ENCODE measurements around the gene LRRC59.

Gene LRRC59

DNA sequence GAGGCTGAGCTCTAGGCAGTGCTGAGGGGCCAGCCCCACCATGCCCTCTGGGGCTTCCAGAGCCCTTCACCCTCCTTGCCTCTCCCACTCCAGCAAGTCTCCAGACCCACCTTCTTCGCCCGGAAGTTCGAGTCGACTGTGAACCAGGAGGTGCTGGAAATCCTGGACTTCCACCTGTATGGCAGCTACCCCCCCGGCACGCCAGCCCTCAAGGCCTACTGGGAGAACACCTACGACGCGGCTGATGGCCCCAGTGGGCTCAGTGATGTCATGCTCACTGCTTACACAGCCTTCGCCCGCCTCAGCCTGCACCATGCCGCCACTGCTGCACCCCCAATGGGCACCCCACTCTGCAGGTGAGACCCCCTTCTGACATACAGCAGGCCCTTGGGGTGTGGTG, 40.9 kb downstream of the LRRC59 start:
- no peak for FAIRE-seq
- no peak for DNase-seq (ENCODE audit: insufficient read length)
- TF ChIP-seq POLR2AphosphoS5 (IDR thresholded peaks at IDR 0.05; ENCODE audit: low read depth, low read length) (no peak), POLR2A (IDR thresholded peaks at IDR 0.05; ENCODE audit: low read depth, low read length) (no peak), TAF1 (IDR thresholded peaks at IDR 0.05; ENCODE audit: borderline replicate concordance, low read depth, low read length) (no peak)

DNA sequence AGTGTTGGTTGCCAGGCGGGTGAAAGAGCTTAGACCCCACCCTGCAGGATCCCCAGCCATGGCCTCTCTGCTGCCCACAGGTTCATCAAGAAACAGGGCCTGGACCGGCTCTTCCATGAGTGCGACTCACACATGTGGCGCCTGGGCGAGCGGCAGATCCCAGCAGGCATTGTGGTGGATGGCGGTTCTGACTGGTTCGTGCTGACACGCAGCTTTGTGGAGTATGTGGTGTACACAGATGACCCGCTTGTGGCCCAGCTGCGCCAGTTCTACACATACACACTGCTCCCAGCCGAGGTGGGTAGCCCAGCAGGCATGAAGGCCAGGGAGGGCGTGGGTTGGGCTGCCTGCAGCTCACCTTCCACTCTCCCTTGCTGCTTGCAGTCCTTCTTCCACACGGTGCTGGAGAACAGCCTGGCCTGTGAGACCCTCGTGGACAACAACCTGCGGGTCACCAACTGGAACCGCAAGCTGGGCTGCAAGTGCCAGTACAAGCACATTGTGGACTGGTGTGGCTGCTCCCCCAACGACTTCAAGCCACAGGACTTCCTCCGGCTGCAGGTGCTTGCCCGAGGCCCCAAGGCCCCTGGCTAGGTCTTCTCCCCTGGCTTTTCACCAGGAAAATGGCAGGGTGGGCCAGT, 41.5 kb downstream of the LRRC59 start:
- no peak for DNase-seq (ENCODE audit: insufficient read length)
- FAIRE-seq, result no peak
- TF ChIP-seq POLR2AphosphoS5 (IDR thresholded peaks at IDR 0.05; ENCODE audit: low read depth, low read length) (no peak), POLR2A (IDR thresholded peaks at IDR 0.05; ENCODE audit: low read depth, low read length) (no peak), TAF1 (IDR thresholded peaks at IDR 0.05; ENCODE audit: borderline replicate concordance, low read depth, low read length) (no peak)

DNA sequence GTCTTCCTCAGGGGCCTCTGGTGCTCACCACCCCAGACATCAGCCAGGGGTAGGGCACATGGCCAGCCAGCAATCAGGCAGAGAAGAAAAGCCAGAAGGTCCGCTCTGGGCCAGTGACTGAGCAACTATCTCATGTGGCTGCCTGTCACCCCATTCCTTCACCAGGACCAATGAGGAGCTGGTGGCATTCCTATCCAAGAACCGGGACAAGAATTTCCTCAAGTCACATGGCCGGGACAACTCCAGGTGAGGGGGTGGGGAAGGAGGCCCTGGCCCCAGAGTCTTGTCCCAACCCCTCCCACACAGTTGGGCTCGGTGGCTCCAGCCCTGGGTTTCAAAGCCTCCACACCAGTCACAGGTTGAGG, 42.0 kb downstream of the LRRC59 start:
- DNase-seq (ENCODE audit: insufficient read length) (no peak), FAIRE-seq (no peak)
- TF ChIP-seq POLR2A (IDR thresholded peaks at IDR 0.05; ENCODE audit: low read depth, low read length) (no peak), POLR2AphosphoS5 (IDR thresholded peaks at IDR 0.05; ENCODE audit: low read depth, low read length) (no peak), TAF1 (IDR thresholded peaks at IDR 0.05; ENCODE audit: borderline replicate concordance, low read depth, low read length) (no peak)

DNA sequence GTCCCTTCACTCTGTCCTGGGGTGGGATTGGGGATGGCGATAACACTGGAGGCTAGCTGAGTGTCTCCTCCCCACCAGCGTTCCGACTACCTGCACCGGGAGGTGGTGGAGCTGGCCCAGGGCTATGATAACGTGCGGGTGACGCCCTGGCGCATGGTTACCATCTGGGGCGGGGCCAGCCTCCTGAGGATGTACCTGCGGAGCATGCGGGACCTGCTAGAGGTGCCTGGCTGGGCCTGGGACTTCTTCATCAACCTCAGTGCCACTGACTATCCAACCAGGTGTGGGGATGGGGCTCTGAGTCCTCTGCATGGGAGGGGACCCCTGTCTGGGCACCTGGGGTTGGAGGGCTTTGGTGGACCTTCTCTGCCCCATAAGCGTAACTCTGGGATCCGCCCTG, 42.5 kb downstream of the LRRC59 start:
- FAIRE-seq (no peak), DNase-seq (ENCODE audit: insufficient read length) (no peak)
- TF ChIP-seq POLR2AphosphoS5 (IDR thresholded peaks at IDR 0.05; ENCODE audit: low read depth, low read length), result no peak
- no peak for TF ChIP-seq TAF1 (IDR thresholded peaks at IDR 0.05; ENCODE audit: borderline replicate concordance, low read depth, low read length)
- TF ChIP-seq POLR2A (IDR thresholded peaks at IDR 0.05; ENCODE audit: low read depth, low read length), result no peak

DNA sequence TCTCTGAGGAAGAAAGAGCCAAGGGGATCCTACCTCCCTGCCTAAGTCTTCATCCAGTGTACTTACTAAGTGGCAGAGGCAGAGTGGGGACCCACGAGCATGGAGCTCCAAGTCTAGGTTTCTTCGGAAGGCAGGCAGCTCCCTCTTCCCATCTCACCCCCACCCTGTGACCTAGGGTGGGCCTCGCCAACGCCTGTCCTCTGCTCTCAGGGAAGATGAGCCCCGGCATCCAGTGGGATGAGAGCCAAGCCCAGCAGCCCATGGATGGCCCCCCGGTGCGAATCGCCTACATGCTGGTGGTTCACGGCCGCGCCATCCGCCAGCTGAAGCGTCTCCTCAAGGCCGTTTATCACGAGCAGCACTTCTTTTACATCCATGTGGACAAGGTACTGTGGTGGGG, 43.1 kb downstream of the LRRC59 start:
- no peak for DNase-seq (ENCODE audit: insufficient read length)
- FAIRE-seq, result no peak
- no peak for TF ChIP-seq POLR2A (IDR thresholded peaks at IDR 0.05; ENCODE audit: low read depth, low read length)
- no peak for TF ChIP-seq POLR2AphosphoS5 (IDR thresholded peaks at IDR 0.05; ENCODE audit: low read depth, low read length)
- TF ChIP-seq TAF1 (IDR thresholded peaks at IDR 0.05; ENCODE audit: borderline replicate concordance, low read depth, low read length), result no peak

DNA sequence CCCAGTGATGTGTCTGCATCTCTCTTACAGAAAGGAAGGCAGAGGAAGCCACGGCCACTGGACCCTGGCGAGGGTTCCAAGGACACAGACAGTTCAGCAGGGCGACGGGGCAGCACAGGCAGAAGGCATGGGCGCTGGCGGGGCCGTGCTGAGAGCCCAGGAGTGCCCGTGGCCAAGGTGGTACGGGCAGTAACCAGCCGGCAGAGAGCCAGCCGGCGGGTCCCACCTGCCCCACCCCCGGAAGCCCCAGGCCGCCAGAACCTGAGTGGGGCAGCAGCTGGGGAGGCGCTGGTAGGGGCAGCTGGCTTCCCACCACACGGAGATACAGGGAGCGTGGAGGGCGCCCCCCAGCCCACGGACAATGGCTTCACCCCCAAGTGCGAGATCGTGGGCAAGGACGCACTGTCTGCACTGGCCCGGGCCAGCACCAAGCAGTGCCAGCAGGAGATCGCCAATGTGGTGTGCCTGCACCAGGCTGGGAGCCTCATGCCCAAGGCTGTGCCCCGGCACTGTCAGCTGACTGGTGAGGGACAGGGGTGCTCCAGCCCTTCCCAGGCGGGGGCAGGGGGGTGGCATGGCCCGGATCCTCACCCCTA, 43.6 kb downstream of the LRRC59 start:
- DNase-seq (ENCODE audit: insufficient read length) (no peak), FAIRE-seq (no peak)

DNA sequence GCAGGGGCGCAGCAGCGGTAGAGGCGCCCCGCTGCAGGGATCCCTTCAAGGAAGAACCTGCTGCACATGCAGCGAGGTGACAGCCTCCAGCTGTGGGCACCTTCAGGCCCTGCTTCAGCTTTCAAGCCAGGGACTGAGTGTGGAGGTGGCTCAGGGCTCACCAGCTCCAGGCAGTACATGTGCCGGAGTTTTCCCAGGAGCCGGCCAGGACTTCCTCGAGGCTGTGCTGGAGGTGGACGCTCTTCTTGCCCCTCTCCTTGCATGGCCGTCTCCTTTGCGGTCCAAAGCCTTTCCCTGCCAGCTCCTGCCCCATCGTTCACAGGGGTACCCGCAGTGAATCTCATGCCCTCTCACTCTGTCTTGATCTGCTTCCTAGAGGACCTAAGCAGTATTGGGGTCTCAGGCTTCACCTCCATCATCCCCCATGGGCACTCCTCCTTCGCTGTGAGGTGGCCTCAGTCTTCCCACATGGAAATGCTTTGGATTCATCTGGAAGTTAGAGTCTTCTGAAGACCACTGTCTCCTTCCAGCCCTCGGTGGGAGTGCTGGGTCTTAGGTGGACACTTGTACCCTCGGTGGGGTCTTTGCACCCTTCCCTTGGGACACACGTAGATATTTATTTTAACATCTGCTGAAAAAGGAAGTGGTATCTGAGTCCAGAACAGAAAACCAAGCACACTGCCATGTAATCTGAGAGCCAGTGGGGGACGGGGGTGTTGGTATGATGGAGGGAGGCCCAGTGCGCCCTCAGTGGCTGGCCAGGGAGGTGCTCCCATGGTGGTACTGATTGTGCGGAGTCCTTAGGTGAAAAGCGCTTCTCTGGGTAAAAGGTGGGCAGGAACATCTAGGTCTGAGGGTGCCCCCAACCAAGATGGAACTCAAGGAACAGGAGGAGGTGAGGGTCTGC, 44.4 kb downstream of the LRRC59 start:
- TF ChIP-seq TAF1 (IDR thresholded peaks at IDR 0.05; ENCODE audit: borderline replicate concordance, low read depth, low read length), result no peak
- no peak for TF ChIP-seq POLR2AphosphoS5 (IDR thresholded peaks at IDR 0.05; ENCODE audit: low read depth, low read length)
- TF ChIP-seq POLR2A (IDR thresholded peaks at IDR 0.05; ENCODE audit: low read depth, low read length), result no peak
- DNase-seq (ENCODE audit: insufficient read length) (no peak), FAIRE-seq (no peak)

More for the DNA sequence above, 43.6 kb downstream of the LRRC59 start:
- TF ChIP-seq POLR2AphosphoS5 (IDR thresholded peaks at IDR 0.05; ENCODE audit: low read depth, low read length) (no peak), POLR2A (IDR thresholded peaks at IDR 0.05; ENCODE audit: low read depth, low read length) (no peak), TAF1 (IDR thresholded peaks at IDR 0.05; ENCODE audit: borderline replicate concordance, low read depth, low read length) (no peak)

DNA sequence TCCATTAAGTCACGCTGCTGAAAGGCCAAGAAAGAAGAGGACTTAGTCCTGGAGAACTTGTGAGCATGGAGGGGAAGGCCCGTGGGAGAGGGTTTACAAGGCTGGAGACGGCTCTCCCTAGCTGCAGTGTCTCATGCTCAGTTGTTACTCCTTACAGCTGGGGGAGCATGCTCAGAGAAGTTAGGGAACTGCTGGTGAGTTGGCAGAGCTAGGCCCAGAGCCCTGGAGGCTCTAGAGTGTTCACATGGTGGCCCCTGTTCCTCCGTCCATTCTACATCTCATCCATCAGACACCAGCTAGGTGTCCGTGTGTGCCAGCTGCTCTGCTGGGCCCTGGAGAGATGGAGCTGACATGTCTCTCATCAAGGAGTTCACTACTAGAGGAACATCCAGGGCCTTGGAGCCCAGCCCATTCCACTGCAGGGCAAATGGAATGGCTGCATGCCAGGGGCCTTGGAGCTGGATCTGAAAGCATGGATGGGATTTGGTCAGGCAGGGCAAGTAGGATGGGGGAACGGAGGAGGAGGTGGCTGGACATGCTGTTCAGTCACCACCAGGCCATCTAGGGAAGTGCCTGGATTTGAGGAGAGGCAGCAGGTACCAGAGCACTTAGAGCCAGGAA, 45.1 kb downstream of the LRRC59 start:
- TF ChIP-seq POLR2AphosphoS5 (IDR thresholded peaks at IDR 0.05; ENCODE audit: low read depth, low read length), result no peak
- TF ChIP-seq POLR2A (IDR thresholded peaks at IDR 0.05; ENCODE audit: low read depth, low read length), result no peak
- TF ChIP-seq TAF1 (IDR thresholded peaks at IDR 0.05; ENCODE audit: borderline replicate concordance, low read depth, low read length), result no peak
- no peak for DNase-seq (ENCODE audit: insufficient read length)
- no peak for FAIRE-seq

DNA sequence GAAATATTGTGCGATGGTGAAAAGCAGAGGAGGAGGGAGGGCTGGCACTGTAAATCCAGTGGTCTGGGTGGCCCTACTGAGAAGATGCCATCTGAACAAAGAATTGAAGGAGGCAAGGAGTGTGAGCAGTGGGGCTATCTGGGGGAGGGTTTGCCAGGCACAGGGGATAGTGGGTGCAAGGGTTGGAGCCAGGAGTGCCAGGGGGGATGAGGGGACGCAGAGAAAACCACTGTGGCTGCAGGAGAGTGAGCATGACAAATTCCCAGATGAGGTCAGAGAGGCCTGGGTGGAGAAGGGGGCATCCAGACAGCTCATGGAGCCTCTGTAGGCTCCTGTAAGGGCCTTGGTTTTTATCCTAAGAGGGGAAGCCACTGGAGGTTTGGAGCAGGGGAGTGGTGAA, 46.6 kb downstream of the LRRC59 start:
- DNase-seq (ENCODE audit: insufficient read length) (no peak), FAIRE-seq (no peak)
- TF ChIP-seq POLR2AphosphoS5 (IDR thresholded peaks at IDR 0.05; ENCODE audit: low read depth, low read length) (no peak), POLR2A (IDR thresholded peaks at IDR 0.05; ENCODE audit: low read depth, low read length) (no peak), TAF1 (IDR thresholded peaks at IDR 0.05; ENCODE audit: borderline replicate concordance, low read depth, low read length) (no peak)

DNA sequence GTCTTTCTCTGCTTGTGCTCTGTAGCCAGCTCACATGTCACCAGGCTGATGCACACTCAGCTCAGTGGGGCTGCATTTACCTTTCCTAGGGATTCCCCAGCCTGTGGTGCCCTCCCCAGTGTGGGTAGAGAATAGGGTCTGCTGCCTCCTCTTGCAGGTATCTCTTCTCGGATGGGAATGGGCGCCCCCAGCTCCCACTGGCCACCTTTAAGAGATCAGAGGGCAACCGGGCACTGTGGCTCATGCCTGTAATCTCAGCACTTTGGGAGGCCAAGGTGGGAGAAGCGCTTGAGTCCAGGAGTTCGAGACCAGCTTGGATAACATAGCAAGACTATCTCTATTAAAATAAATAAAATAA, 48.1 kb downstream of the LRRC59 start:
- FAIRE-seq (no peak), DNase-seq (ENCODE audit: insufficient read length) (no peak)
- TF ChIP-seq TAF1 (IDR thresholded peaks at IDR 0.05; ENCODE audit: borderline replicate concordance, low read depth, low read length), result no peak
- TF ChIP-seq POLR2A (IDR thresholded peaks at IDR 0.05; ENCODE audit: low read depth, low read length), result no peak
- TF ChIP-seq POLR2AphosphoS5 (IDR thresholded peaks at IDR 0.05; ENCODE audit: low read depth, low read length), result no peak

DNA sequence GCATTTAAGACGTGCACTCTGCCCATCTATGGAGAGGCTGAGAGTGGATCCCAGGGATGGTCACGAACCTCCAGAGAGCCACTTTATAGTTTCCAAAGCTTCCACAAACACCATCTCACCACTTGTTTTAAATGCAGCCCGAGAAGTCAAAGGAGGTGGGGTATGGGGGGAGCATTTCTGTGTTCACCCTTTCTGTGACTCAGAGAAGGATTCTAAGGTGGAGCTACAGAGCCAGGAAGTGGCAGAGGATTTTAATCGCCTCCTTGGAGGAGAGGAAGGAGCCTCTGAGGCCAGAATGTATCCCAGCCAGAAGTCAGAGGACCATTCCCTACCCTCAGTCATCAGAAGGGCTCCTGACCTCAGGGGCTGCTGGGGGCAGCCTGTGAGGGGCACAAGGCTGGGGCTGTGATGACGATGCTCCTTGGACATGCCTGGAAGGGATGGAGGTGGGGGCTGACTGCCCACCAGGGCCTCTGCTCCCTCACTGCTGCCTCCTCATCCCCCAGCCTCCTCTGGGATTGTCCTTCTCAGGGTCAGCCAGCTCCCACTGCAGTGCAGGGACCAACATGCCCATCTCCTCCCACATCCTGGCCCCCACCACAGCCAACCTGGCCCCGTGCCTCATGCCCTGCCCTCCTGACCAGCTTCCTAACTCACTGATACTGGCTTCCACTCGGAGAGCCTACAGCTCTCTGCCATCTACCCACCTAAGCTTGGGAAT, 48.6 kb downstream of the LRRC59 start:
- no peak for TF ChIP-seq POLR2A (IDR thresholded peaks at IDR 0.05; ENCODE audit: low read depth, low read length)
- no peak for TF ChIP-seq TAF1 (IDR thresholded peaks at IDR 0.05; ENCODE audit: borderline replicate concordance, low read depth, low read length)
- no peak; the same call in 1 of the 2 replicates for TF ChIP-seq POLR2AphosphoS5 (IDR thresholded peaks at IDR 0.05; ENCODE audit: low read depth, low read length)
- DNase-seq (ENCODE audit: insufficient read length) (no peak), FAIRE-seq (no peak)
